Gastrocnemius medialis (tissue), 4 donors: ENCODE data around the gene TEKT5. TPM values are rescaled to one million over a fixed set of nuclear protein-coding genes. Genes with fewer than 3 reads are reported as not detected.

Source experiments
- ATAC-seq, 2 donors: fragments of 150-250 bp; one replicate each; pipeline ENCODE4 v1.9.1; 2016
- DNase-seq, 2 donors: peaks; one replicate each; pipeline ENCODE4 v3.0.0-alpha.2; 2019
- H3K27ac ChIP-seq, 4 donors: fragments of 200-600 bp; sonication (generic); 1 replicate in 1 of 4; 2 replicates in 3 of 4; pipeline ENCODE4 v1.5.1; 2016 to 2018; ENCODE audit warnings: mild to moderate bottlenecking in 2 of 4, moderate library complexity in 1 of 4
- H3K27me3 ChIP-seq, 3 donors: fragments of 200-600 bp; sonication (generic) in 2 of 3; 1 replicate in 1 of 3; 2 replicates in 2 of 3; pipeline versions ENCODE4 v1.5.1 to v1.6.0; 2016 to 2019; ENCODE audit warnings: mild to moderate bottlenecking in 1 of 3, moderate library complexity in 1 of 3
- H3K36me3 ChIP-seq, 2 donors: fragments of 200-600 bp; sonication (generic) in 1 of 2; one replicate each; pipeline ENCODE4 v1.5.1; 2017 to 2018
- H3K4me1 ChIP-seq, 2 donors: fragments of 200-600 bp; sonication (generic) in 1 of 2; one replicate each; pipeline ENCODE4 v1.5.1; 2016 to 2017; ENCODE audit warnings: mild to moderate bottlenecking in 2 of 2
- H3K4me3 ChIP-seq, 4 donors: fragments of 200-600 bp; sonication (generic) in 3 of 4; 1 replicate in 1 of 4; 2 replicates in 3 of 4; pipeline ENCODE4 v1.5.1; 2016 to 2019; ENCODE audit warnings: mild to moderate bottlenecking in 2 of 4
- H3K9me3 ChIP-seq, 3 donors: fragments of 200-600 bp; sonication (generic) in 2 of 3; 1 replicate in 1 of 3; 2 replicates in 2 of 3; pipeline ENCODE4 v1.5.1; 2016 to 2019
- POLR2A ChIP-seq, 2 donors: fragments of 450-650 bp; IDR thresholded peaks; one replicate each; pipeline ENCODE4 v1.6.1; 2017; ENCODE audit warnings: antibody characterized with exemption in 2 of 2, mild to moderate bottlenecking in 2 of 2, moderate library complexity in 2 of 2
- in situ Hi-C, 4 donors: fragments of 200-750 bp; cut with MboI; loops; one replicate each; pipeline versions ENCODE4 v1.15.0 to v1.8.0; 2017; ENCODE audit warnings: low sequenced_read_pairs in 4 of 4
- intact Hi-C: fragments of 100-400 bp; cut with DNase I; formaldehyde crosslinking; loops from one replicate; pipeline ENCODE4 v1.15.1; 2023; ENCODE audit warnings: low total_unique reads
- total RNA-seq, 4 donors: library from RNA; depleted of rRNA; stranded (reverse); fragments of >200 nt; gene quantifications; one replicate each; pipeline versions ENCODE4 v1.1.0 to v1.2.3, GENCODE V29; 2016
- TF ChIP-seq, protein P1 (sequence below), 5 experiments: fragments of 450-650 bp in 3 of 5; fragments of 200-600 bp in 2 of 5; sonication (generic) in 2 of 5; IDR thresholded peaks in 4 of 5; conservative IDR thresholded peaks in 1 of 5; 1 replicate in 4 of 5; 2 replicates in 1 of 5; pipeline ENCODE4 v1.5.1; 2016 to 2019; ENCODE audit warnings: antibody characterized with exemption in 5 of 5, mild to moderate bottlenecking in 3 of 5, moderate library complexity in 3 of 5

The TEKT5 gene
- total RNA-seq, 4 donors from 2014 or later: not detected

DNA sequence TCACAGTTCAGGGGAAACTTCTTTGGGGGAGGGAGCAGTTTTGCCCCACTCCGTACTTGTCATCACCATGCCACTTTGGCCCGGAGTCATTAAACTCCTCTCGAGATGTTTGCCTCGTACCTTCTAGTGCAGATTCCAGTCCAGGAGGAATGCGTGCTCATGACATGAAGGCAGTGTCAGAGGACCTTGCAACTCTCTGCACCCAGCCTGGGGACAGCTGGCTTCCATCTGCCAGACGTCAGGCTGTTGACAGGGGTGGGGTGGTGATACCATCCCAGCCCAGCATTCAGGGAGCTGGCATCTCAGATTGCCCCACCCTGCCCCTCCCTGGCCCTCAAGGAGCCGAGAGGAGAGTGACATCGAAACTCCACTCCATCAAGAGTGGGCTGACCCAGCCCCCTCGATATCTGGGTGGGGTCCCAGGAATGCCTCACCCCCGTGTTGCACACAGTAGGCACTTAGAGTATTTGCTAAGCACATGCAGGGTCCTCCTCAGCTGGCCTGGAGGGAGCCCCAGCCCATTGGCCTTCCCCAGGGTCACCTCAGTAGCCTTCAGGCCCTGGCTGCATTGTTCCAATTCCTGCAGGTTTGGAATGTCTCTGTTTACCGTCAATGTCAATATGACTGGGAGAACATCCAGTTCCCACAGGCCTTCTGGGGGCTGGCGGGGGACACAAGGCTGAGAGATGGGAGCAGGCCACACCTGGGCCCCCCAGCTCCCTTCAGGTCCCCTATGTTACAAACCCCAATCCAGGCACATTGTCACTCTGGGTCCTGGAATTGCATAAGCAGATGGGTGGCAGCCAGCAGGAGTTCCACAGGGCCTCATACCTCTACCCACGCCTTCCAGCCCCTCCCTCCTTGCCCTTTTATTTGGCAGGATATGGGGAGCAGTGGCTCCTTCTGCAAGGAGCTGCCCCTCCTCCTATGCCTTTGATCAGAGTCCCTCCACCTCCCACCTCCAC is 93.0 kb downstream of the TEKT5 start:
- H3K9me3 ChIP-seq: no peaks in the 10 kb centered on the region
- intact Hi-C loops (no loop called here), in situ Hi-C loops (no loop called here)
- ATAC-seq: no peak
- H3K27me3 ChIP-seq: no peaks in the 10 kb centered on the region
- TF ChIP-seq POLR2A (IDR thresholded peaks at IDR 0.05): no peak
- TF ChIP-seq, protein P1, sequence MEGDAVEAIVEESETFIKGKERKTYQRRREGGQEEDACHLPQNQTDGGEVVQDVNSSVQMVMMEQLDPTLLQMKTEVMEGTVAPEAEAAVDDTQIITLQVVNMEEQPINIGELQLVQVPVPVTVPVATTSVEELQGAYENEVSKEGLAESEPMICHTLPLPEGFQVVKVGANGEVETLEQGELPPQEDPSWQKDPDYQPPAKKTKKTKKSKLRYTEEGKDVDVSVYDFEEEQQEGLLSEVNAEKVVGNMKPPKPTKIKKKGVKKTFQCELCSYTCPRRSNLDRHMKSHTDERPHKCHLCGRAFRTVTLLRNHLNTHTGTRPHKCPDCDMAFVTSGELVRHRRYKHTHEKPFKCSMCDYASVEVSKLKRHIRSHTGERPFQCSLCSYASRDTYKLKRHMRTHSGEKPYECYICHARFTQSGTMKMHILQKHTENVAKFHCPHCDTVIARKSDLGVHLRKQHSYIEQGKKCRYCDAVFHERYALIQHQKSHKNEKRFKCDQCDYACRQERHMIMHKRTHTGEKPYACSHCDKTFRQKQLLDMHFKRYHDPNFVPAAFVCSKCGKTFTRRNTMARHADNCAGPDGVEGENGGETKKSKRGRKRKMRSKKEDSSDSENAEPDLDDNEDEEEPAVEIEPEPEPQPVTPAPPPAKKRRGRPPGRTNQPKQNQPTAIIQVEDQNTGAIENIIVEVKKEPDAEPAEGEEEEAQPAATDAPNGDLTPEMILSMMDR (IDR thresholded peaks at IDR 0.05 in 4 of 5, conservative IDR thresholded peaks at IDR 0.05 in 1 of 5): no peak
- H3K4me3 ChIP-seq: no peak overlapping the region
- no peak for DNase-seq
- no peak overlapping the region for H3K27ac ChIP-seq
- H3K36me3 ChIP-seq: no peaks in the 10 kb centered on the region
- H3K4me1 ChIP-seq: no peaks in the 10 kb centered on the region

DNA sequence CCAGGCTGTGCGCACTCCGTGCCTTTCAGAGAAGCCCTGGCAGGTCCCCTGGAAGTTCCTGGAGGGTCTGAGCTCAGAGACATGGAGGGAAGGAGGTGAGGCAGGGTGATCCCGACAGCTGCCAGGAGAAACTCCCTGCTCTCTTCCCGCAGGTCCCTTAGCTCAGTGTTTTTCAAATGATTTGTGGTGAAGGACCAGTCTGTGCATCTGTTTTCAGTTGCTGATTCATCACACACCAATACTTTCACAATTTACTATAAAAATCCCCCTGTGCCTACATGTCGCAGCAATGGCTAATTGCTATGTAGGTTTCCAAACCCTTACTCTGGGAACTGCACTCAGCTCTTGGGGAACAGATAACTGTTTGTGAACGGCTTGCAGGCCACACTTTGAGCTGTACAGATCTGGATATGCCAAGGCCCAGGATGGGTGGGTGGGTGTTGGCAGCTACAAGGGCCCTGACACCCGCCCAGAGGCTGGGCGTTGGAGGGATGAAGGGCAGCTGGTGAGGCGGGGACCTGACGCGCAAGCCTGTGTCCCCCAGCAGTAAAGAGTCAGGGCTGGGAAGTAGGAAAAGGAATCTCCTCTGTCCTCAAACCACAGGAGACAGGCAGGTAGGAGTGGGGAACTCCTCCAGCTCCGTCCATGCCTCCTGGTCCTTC is 93.8 kb downstream of the TEKT5 start:
- in situ Hi-C loops: no loop called here
- DNase-seq (no peak), ATAC-seq (no peak)
- H3K4me1 ChIP-seq: no peaks in the 10 kb centered on the region
- no peaks in the 10 kb centered on the region for H3K27me3 ChIP-seq
- H3K36me3 ChIP-seq: no peaks in the 10 kb centered on the region
- no peak for TF ChIP-seq POLR2A (IDR thresholded peaks at IDR 0.05)
- TF ChIP-seq, protein P1 (IDR thresholded peaks at IDR 0.05 in 4 of 5, conservative IDR thresholded peaks at IDR 0.05 in 1 of 5): no peak
- no peak overlapping the region for H3K4me3 ChIP-seq
- no peaks in the 10 kb centered on the region for H3K9me3 ChIP-seq
- H3K27ac ChIP-seq: no peak overlapping the region
- intact Hi-C loops: no loop called here

DNA sequence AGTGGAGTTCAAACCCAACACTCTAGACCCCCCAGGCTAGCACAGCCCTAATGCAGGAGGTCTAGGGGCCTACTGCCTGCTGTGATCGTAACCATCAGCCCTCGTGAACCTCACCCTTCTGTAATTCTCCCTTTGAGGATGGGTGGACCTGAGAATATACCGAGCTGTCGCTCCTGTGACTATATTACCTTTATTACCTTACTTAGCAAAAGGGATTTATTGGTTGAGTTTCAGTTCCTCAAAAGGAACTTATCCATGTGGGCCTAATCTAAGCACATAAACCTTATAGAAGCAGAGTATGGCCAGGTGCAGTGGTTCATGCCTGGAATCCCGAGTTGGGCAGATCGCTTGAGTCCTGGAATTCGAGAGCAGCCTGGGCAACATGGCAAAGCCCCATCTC is 95.1 kb downstream of the TEKT5 start:
- DNase-seq (no peak), ATAC-seq (no peak)
- Histone ChIP-seq H3K36me3 (no peaks in the 10 kb centered on the region), H3K4me1 (no peaks in the 10 kb centered on the region), H3K27ac (no peak overlapping the region), H3K9me3 (no peaks in the 10 kb centered on the region), H3K4me3 (no peak overlapping the region), H3K27me3 (no peaks in the 10 kb centered on the region)
- TF ChIP-seq POLR2A (IDR thresholded peaks at IDR 0.05): no peak
- TF ChIP-seq, protein P1 (IDR thresholded peaks at IDR 0.05 in 4 of 5, conservative IDR thresholded peaks at IDR 0.05 in 1 of 5): no peak
- intact Hi-C loops (no loop called here), in situ Hi-C loops (no loop called here)

DNA sequence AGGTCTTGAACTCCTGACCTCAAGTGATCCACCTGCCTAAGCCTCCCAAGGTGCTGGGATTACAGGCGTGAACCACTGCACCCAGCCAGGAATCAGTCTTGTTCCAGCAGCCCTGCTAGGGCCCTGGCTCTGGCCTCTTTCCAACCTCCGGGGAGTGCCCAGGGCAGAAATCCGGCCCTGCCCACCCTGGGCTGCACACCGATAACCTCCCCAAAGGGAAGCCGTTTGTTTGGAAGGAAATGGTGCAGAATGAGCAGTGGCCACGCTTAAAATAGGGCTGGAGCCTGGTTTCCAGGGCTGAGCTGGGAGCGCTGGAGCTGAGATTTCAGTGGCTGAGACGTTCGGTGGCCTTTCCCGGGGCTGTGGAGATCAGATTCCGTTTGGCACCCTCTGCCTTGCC is 96.6 kb downstream of the TEKT5 start:
- ATAC-seq: peak in 1 of 2 donors; percentile 58
- H3K36me3 ChIP-seq: no peaks in the 10 kb centered on the region
- in situ Hi-C loops: no loop called here
- no peak overlapping the region for H3K4me3 ChIP-seq
- no peak for DNase-seq
- no peaks in the 10 kb centered on the region for H3K4me1 ChIP-seq
- H3K27ac ChIP-seq: peak overlapping the region in 1 of 4 donors; percentile 10
- H3K27me3 ChIP-seq: no peaks in the 10 kb centered on the region
- intact Hi-C loops: no loop called here
- no peak for TF ChIP-seq POLR2A (IDR thresholded peaks at IDR 0.05)
- TF ChIP-seq, protein P1 (IDR thresholded peaks at IDR 0.05 in 4 of 5, conservative IDR thresholded peaks at IDR 0.05 in 1 of 5): no peak
- no peaks in the 10 kb centered on the region for H3K9me3 ChIP-seq
